Activated T-helper 1 cell treated with Interleukin-2 at 50 U/mL for 16 hours (primary cell): ENCODE measurements around the gene SCAANT1.

Experiments used
- DNase-seq: peaks from one replicate; pipeline ENCODE4 v3.0.0-alpha.2; 2020; ENCODE audit warnings: low read depth

Gene SCAANT1

GRCh38 chr3:63900459-63900858 is 11.7 kb downstream of the SCAANT1 start:
- no peak for DNase-seq

GRCh38 chr3:63900010-63900409 is 12.2 kb downstream of the SCAANT1 start:
- no peak for DNase-seq

GRCh38 chr3:63896332-63897030 is 15.7 kb downstream of the SCAANT1 start:
- DNase-seq: no peak

GRCh38 chr3:63895422-63896189 is 16.6 kb downstream of the SCAANT1 start:
- no peak for DNase-seq

GRCh38 chr3:63892773-63893352 is 19.3 kb downstream of the SCAANT1 start:
- DNase-seq: no peak

GRCh38 chr3:63891518-63891917 is 20.7 kb downstream of the SCAANT1 start:
- DNase-seq: no peak

- no peak for DNase-seq
Measured at GRCh38 chr3:63886858-63887257, 25.3 kb downstream of the SCAANT1 start.

- no peak for DNase-seq
Measured at GRCh38 chr3:63880653-63881052, 31.5 kb downstream of the SCAANT1 start.

GRCh38 chr3:63878394-63879060 is 33.7 kb downstream of the SCAANT1 start:
- no peak for DNase-seq

GRCh38 chr3:63877737-63878393 is 34.3 kb downstream of the SCAANT1 start:
- DNase-seq: no peak

- no peak for DNase-seq
Measured at GRCh38 chr3:63876260-63876659, 35.9 kb downstream of the SCAANT1 start.

- no peak for DNase-seq
Measured at GRCh38 chr3:63875510-63875909, 36.7 kb downstream of the SCAANT1 start.

- DNase-seq: no peak
Measured at GRCh38 chr3:63874769-63875168, 37.4 kb downstream of the SCAANT1 start.

- no peak for DNase-seq
Measured at GRCh38 chr3:63872135-63872924, 39.9 kb downstream of the SCAANT1 start.

GRCh38 chr3:63870615-63871005 is 41.6 kb downstream of the SCAANT1 start:
- no peak for DNase-seq

- DNase-seq: no peak
Measured at GRCh38 chr3:63869940-63870614, 42.1 kb downstream of the SCAANT1 start.

- DNase-seq: no peak
Measured at GRCh38 chr3:63867225-63867624, 45.0 kb downstream of the SCAANT1 start.

GRCh38 chr3:63864965-63865327 is 47.2 kb downstream of the SCAANT1 start:
- DNase-seq: no peak

- peak; percentile 16 for DNase-seq
Measured at GRCh38 chr3:63864008-63864964, 47.9 kb downstream of the SCAANT1 start.
